Raji (cell line): ENCODE data around the gene SNF8.

Experiments
- POLR2A ChIP-seq: IDR thresholded peaks from 2 replicates; pipeline ENCODE4 v1.6.1; 2011; ENCODE audit warnings: low read depth, low read length, control low read depth; ENCODE audit not compliant: insufficient read depth

The SNF8 gene

DNA sequence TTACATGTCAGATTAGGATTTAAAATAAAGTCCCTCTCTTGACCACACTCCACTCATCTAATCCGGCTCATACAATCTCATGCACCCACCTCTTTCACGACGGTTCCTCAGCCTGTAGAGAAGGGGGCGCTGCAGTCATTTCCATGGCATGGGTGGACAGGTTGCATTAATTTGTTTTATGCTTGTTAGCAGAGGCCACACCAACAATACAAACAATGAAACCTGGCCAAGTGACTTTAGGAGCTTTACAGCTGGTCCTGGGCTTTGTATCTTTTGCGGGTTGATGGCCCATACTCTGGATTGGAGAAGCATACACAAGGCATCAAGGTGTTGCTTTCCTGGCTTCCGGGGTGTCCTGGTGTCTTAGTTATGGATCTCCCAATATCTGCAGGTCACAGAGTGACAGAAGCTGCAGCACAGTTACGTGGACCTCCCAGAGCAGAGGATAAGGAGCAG, 9.7 kb upstream of the SNF8 start:
- TF ChIP-seq POLR2A = no peak

DNA sequence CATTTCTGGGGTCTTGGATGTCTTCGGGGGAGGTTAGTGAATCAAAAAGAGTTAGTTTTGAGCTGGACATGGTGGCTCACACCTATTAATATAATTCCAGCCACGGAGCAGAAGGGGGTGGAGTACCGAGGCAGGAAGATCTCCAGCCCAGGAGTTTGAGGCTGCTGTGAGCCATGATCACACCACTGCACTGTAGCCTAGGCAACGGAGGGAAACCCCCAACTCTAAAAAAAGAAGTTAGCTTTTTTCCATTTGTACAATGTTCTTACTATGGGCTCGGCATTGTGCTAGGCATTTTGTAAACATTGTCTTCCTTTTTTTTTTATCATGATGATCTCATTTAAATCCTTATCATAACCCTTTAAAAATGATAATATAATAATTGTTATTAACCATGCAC, 8.3 kb upstream of the SNF8 start:
- no peak for TF ChIP-seq POLR2A

DNA sequence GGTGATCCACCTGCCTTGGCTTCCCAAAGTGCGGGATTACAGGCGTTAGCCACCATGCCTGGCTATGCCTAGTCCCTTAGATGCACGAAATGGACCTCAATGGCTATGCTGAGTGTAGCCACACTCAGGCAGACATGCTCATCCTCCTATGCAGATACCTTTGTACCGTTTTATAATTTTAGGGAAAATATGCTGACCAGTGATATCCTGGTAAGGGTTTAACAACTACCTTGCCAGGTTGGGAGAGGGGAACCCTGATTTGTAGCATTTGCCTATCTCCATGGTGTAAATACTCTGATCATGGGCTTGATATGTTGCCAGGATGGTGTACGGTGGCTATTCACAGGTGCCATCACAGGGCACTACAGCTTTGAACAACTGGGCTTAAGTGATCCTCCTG, 6.9 kb upstream of the SNF8 start:
- no peak for TF ChIP-seq POLR2A

DNA sequence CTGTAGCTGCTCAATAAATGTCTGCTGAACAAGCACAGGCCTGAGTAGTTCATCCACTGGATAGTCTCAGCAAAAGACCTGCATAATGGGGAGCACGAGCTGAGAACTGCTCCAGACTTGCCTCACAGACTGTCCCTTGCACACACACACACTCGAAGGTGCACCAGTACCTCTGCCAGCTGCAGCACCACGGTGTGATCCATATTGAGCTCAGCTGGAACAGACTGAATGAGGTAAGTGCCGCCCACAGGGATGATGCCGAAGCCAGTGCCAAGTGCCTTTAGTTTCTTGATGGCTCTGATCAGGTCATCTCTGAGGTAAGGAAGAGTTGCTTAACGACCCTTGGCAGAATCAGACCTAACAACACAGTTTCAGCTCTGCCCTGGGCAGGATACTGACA, 11.6 kb downstream of the SNF8 start:
- no peak for TF ChIP-seq POLR2A

DNA sequence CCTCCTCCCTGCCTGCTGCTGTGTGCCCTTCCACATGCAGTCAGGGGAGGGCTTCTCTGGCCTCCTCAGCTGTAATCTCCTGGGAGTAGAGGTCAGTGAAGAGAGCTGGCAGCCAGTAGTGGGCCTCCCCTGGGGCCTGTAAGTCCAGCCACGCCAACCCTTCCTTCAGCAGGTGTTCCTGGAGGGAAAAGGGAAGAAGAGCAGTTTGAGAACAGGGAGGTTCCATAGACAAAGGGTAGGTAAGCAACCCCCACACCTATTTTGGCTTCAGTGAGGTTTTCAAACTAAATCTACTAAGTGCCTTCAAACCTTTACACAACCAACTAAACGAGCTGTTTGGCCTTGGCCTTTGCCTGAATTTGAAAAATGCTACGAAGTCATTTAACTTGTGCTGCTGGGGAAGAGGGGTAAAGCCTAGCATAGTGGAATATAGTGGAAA, 14.2 kb downstream of the SNF8 start:
- no peak for TF ChIP-seq POLR2A

DNA sequence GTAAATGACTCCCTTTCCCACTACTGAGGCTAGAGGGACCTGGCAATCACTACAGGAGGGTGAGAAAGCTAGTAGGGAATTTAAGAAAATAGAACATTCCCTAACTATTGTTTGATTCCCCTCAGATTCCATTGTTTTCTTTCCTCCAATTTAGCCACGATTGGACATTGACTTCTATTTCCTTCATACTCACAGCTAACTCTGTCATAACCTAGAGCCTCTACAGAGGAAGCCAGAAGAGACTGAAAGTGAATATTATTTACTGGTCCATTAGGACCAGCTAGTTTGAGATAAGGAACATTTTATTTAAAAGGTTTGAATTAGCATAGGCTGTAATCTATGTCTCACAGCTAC, 14.9 kb downstream of the SNF8 start:
- TF ChIP-seq POLR2A = no peak

DNA sequence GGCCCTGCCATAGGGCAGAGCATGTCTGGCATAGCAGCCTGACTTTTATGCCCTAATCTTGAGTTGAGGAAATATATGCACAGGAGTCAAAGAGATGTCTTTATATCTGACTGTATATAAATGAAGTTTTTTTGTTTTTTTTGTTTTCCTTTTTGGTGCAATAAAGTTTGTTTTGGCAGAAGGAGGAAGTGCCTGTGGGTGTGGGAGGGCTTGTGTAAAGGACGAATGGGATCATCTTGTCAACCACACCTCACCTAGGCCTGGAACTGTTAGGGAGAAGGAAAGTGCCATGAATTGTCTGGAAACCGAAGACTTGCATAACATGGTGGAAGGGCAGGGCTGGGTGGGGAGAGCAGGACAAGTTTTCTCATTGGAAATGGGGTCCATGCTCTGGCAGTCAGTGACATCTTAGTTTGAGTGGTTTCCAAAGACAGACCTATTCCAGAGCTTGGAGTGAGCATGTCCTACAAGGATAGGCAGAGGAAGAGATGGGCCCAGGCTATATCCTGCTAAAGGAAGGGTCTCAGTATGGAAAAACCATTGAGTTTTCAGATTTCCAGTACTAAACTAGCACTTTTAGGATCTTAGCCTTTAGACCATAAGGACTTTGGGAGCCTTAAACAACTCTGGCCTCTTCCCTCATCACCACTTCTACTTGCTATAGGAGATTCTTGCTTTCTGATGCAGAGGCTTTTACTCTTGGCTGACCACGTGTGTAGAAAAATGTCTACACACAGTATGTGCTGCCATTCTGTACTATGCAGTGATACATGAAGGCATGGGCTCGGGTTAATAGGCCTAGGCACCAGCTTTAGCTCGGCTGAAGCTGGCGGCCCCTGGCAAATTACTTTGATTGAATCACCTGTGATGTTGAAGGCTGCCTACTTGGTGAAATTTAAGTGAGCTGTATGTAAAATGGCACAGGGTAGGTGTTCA, 15.5 kb downstream of the SNF8 start:
- TF ChIP-seq POLR2A = no peak

DNA sequence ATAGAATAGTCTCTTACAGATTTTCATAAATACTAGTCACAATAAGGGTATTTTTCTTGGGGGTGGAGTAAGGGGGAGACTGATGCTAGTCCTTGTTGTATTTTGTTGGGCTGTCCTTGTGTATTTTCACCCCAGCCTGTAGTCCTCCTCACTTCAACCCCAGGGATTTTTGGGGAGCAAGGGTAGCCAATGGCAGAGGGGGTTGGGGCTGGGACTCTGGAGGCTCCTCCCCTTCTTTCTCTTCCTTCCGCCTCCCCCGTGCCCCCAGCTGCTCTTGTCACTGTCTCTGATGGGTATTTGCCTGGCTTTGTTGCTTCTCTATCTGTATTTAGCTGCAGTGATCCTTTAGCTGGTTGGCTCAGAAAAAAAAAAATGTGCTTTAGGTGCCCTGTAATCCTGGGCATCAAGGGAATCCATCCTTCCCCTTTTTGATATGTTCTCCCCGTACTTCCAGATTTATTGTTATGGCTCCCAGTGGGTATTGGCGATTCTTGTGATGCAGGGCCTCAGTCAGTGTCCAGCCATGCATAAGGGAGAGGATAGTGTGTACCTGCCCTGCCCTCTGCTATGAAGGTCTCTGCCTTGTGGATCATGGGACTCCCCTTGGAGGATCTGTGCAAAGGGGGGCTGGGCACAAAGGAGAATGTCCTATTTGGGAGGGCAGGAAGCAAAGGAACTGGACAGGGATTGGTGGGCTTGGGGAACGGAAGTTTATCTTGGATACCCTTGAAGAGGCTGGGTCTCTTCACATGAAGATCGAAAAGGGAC, 16.5 kb downstream of the SNF8 start:
- TF ChIP-seq POLR2A = no peak

DNA sequence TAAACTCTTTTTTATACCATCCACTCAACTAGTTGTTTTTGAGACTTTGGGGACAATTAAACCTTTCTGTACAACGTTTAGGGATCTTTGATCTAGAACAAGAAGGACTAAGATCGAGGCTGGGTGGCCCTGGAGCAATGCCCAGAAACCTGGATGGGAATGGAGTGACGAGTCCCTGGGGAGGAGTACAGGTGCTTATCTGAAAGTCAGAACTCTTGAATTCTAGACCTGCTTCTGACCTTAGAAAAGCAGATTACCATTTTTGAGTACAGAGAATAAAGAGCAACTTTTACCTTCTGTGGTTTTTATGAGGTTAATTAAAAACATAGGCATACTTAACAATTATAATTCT, 18.7 kb downstream of the SNF8 start:
- TF ChIP-seq POLR2A = no peak

DNA sequence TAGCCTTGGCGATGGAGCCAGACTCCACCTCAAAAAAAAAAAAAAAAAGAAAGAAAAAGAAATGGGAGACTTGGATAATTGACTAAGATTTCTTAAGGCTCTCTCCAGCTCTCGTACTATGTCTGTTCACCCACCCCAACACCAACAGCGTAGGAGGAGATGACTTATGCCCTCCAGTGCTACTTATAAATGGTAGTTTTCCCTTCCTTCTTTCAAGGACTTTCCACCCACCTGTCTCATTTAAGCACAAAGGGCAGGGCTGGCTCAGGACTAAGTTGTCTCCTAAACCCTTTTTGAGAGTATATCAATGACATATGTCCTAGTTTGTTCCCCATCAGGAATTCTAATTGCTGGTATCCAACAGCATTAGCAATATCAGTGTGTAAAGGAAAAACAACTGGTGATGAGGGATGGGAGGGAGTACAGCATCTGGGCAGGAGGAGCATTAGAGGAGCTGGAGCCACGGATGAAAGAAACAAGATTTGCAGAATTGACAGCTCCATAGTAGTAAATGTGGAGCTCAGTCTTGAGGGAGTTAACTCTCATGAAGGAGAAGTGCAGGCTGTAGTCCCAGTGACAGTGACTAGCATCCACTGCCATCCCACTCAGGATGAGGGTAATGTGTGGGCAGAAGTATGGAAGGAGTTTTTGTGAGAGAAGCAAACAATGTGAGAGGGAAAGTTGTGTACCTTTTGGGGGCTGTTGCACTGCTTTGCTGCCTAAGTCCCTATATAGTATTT, 19.2 kb downstream of the SNF8 start:
- TF ChIP-seq POLR2A = no peak

DNA sequence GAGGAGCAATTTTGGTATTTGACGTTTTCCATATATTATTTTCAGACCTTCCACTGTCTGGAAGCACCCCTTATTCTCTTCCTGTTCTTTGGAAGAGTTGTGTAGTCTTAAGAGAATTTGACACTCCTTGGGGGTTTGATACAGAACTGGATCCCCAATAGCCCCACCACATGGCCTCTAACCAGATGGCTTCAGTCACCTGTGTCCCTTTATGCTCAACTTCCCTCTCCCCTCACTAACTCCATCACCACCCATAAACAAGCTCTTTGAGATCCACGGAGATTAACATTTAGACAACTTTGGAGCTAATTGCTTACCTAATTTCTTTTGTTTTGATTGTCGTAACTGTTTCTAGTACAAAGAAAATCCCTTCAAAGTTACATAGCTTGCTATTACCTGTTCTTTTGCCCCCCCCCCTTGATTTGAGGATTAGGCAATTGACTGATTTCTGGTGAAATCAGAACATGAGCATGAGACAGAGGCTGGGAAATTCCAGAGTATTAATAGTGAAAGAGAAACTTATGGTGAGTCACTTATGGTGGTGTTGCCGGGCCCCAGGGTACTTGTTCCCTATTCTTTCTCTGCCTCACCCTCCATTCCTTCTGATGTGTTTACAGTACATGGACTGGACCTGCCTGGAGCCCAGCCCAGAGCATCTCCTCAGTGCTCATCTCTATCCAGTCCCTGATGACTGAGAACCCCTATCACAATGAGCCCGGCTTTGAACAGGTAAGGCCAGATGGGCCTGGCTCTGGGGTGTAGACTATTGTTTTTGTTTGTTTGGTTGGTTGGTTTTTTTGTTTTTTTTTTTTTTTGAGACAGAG, 29.0 kb downstream of the SNF8 start:
- no peak for TF ChIP-seq POLR2A

DNA sequence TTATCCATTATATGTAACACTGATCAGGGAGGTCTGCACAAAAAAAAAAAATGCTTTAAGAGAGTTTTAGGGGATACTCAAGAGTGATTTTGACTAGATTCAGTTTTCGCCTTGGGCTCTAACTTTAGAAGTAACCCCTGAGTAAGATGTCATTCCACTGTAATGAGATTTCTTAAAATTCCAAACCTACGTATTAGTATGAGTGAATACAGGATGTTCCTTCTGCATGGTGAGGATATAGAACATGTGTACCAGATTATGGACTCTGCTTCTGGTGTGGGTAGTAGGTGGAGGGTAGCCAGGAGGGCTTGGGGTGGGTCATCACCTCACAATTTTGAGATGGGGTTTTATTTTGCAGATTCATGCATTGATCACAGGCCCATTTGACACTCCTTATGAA, 32.2 kb downstream of the SNF8 start:
- TF ChIP-seq POLR2A = no peak

DNA sequence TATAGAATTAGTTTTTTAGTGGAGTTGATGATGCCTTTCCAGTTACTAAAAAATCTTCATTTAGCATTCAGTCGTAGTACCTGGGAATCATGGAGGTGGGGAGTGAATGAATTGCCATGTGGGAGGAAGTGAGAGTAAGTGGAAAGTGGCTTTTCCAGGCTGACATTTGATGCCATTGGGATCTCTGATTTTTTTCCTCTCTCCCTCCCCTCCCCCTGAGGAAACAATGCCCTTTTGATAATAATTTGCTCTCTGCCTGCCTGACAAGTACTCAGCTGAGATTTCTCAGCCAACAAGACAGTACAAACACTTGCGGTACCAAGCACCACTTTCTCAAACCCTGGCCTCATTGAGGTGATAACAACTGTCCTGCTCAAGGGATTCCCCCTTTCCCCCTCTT, 34.3 kb downstream of the SNF8 start:
- TF ChIP-seq POLR2A = no peak

DNA sequence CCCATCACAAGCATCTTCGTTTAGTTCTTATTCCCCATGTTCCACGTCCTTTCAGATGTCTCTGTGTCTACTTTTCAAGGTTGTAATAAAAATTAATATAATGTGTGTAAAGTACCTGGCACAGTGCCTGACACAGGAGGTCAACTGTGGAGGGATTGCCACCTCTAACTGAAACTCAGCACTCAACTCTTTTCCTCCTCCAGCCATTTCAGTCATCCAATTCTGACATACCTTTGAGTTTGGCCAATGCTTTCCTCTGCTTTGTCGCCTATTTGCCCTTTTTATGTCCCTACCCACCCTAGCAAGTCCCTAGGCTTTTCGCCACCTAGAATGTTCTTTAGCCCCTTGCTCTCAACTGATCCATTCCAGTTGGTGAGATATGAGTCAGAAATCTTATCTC, 34.9 kb downstream of the SNF8 start:
- TF ChIP-seq POLR2A = no peak
